K562 (cell line): Measurements from ENCODE around the gene FSD1L. TPM values are rescaled to one million over a fixed set of nuclear protein-coding genes. Genes with fewer than 3 reads are reported as not detected.

ENCODE experiments used
- MTA2 ChIP-seq: fragments of 450-650 bp; IDR thresholded peaks from 2 replicates; pipeline ENCODE4 v1.6.1; 2016; ENCODE audit warnings: low read depth
- PHF21A ChIP-seq: fragments of 450-650 bp; IDR thresholded peaks from 2 replicates; pipeline ENCODE4 v1.6.1; 2017; ENCODE audit warnings: low read depth, borderline replicate concordance
- PRMT5 ChIP-seq: sonication (generic); formaldehyde crosslinking; IDR thresholded peaks from 2 replicates; pipeline ENCODE4 v1.5.0; 2020; ENCODE audit warnings: missing genetic modification reagents
- SMARCA4 ChIP-seq: fragments of 450-650 bp; IDR thresholded peaks from 2 replicates; pipeline ENCODE4 v1.6.1; 2016
- TBL1XR1 ChIP-seq, 2 experiments: IDR thresholded peaks; 2 replicates each; pipeline ENCODE4 v1.6.1; 2012; ENCODE audit warnings: improper control_type of control experiment in 2 of 2, low read length in 2 of 2, mild to moderate bottlenecking in 1 of 2
- TRIM24 ChIP-seq, 2 experiments: fragments of 450-650 bp; IDR thresholded peaks; 2 replicates each; pipeline ENCODE4 v1.6.1; 2016
- VEZF1 ChIP-seq: fragments of 200-800 bp; sonication (Bioruptor generic); IDR thresholded peaks from 2 replicates; pipeline ENCODE4 v1.6.1; 2017; ENCODE audit warnings: missing genetic modification characterization, missing compliant biosample characterization
- ZC3H4 ChIP-seq: sonication (generic); formaldehyde crosslinking; IDR thresholded peaks from 2 replicates; pipeline ENCODE4 v1.9.0; 2021; ENCODE audit warnings: missing genetic modification reagents, borderline replicate concordance
- ZKSCAN8 ChIP-seq: fragments of 200-800 bp; sonication (Bioruptor generic); IDR thresholded peaks from 2 replicates; pipeline ENCODE4 v1.6.1; 2016; ENCODE audit warnings: missing genetic modification characterization, missing compliant biosample characterization
- ZNF197 ChIP-seq: fragments of 200-800 bp; sonication (Bioruptor generic); IDR thresholded peaks from 2 replicates; pipeline ENCODE4 v1.6.1; 2016; ENCODE audit warnings: low read depth, missing genetic modification characterization, missing compliant biosample characterization
- ZNF318 ChIP-seq, 2 experiments: fragments of 450-650 bp; IDR thresholded peaks; 2 replicates each; pipeline ENCODE4 v1.6.1; 2016; ENCODE audit warnings: mild to moderate bottlenecking in 2 of 2, borderline replicate concordance in 1 of 2, low read depth in 1 of 2, moderate library complexity in 1 of 2
- polyA plus RNA-seq, 8 experiments: library from polyadenylated mRNA; depleted of rRNA in 4 of 8; stranded (reverse) in 5 of 8; unstranded in 3 of 8; fragments of >200 nt; fragmentation: Nextera tagmentation in 2 of 8; fragmentation: Illumina TruSeq in 1 of 8; extraction: Ambion mirVana in 2 of 8; extraction: Trizol in 1 of 8; gene quantifications; 2 replicates each; pipeline versions ENCODE4 v1.2.1 to v1.2.3, GENCODE V29; 2011 to 2014; ENCODE audit warnings: inconsistent platforms in 1 of 8, missing spikeins in 1 of 8
- total RNA-seq, 7 experiments: library from RNA; depleted of rRNA in 6 of 7; stranded (reverse); fragments of >200 nt in 6 of 7; fragmentation: Illumina TruSeq in 2 of 7; extraction: Trizol in 2 of 7; gene quantifications; 2 replicates each; pipeline versions ENCODE4 v1.2.1 to v1.2.3, GENCODE V29; 2011 to 2021; ENCODE audit warnings: low replicate concordance in 1 of 7
- TF ChIP-seq, protein P1 (sequence below), 2 experiments: fragments of 450-650 bp in 1 of 2; IDR thresholded peaks; 2 replicates each; pipeline ENCODE4 v1.6.1; 2011 to 2017; ENCODE audit warnings: low read depth in 2 of 2, antibody characterized with exemption in 1 of 2, borderline replicate concordance in 1 of 2, low read length in 1 of 2, mild to moderate bottlenecking in 1 of 2, mixed read lengths in 1 of 2; ENCODE audit not compliant: control insufficient read depth in 1 of 2
- TF ChIP-seq, protein P2 (sequence below): sonication (generic); formaldehyde crosslinking; IDR thresholded peaks from 2 replicates; pipeline ENCODE4 v1.8.1; 2023; ENCODE audit warnings: mild to moderate bottlenecking, missing genetic modification reagents

FSD1L gene
- total and polyA plus RNA-seq, 9 of the 15 experiments (the other 6 are each of a cell fraction or from before 2014, with no cell fraction given): 0.95 to 4.2 (median 2.1) TPM

DNA sequence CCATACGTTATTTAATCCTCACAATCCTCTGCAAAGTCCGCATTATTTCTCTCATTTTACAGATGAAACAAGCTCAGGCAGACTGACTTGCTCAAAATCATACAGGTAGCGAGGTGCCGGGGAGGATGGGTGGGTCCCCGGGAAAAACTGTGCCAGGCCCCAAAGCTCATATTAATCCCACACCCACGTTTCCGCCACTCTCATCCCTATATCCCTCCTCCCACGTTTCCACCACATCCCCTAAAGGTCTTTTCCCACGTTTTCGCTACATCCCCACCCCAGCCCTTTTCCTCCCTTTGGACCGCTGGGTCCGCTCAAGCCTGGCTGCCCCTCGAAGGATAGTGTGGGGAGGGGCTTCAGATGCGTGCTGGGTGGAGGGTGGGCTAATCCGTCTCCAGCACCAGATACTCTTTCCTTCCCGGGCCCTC is 434 bp upstream of the FSD1L start (continued):
- TF ChIP-seq, protein P1, sequence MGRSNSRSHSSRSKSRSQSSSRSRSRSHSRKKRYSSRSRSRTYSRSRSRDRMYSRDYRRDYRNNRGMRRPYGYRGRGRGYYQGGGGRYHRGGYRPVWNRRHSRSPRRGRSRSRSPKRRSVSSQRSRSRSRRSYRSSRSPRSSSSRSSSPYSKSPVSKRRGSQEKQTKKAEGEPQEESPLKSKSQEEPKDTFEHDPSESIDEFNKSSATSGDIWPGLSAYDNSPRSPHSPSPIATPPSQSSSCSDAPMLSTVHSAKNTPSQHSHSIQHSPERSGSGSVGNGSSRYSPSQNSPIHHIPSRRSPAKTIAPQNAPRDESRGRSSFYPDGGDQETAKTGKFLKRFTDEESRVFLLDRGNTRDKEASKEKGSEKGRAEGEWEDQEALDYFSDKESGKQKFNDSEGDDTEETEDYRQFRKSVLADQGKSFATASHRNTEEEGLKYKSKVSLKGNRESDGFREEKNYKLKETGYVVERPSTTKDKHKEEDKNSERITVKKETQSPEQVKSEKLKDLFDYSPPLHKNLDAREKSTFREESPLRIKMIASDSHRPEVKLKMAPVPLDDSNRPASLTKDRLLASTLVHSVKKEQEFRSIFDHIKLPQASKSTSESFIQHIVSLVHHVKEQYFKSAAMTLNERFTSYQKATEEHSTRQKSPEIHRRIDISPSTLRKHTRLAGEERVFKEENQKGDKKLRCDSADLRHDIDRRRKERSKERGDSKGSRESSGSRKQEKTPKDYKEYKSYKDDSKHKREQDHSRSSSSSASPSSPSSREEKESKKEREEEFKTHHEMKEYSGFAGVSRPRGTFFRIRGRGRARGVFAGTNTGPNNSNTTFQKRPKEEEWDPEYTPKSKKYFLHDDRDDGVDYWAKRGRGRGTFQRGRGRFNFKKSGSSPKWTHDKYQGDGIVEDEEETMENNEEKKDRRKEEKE (IDR thresholded peaks at IDR 0.05; ENCODE audit: borderline replicate concordance in 1 of 2, control insufficient read depth in 1 of 2, low read depth in 2 of 2, low read length in 1 of 2): no peak
- TF ChIP-seq SMARCA4 (0 out of 2 replicates have a peak, but pooled peaks have one; percentile 12), PRMT5 (no peak), ZNF318 (IDR thresholded peaks at IDR 0.05; ENCODE audit: borderline replicate concordance in 1 of 2, low read depth in 1 of 2) (no peak), MTA2 (no peak), ZKSCAN8 (CRISPR knock-in tag) (no peak), TBL1XR1 (IDR thresholded peaks at IDR 0.05; ENCODE audit: low read length in 2 of 2) (0 out of 4 replicates have a peak, but pooled peaks of 1 of the 2 experiments have one; percentile 7), PHF21A (no peak), ZC3H4 (CRISPR knock-in tag) (no peak), ZNF197 (no peak), VEZF1 (CRISPR knock-in tag) (no peak), TRIM24 (IDR thresholded peaks at IDR 0.05) (no peak)
- TF ChIP-seq, protein P2, sequence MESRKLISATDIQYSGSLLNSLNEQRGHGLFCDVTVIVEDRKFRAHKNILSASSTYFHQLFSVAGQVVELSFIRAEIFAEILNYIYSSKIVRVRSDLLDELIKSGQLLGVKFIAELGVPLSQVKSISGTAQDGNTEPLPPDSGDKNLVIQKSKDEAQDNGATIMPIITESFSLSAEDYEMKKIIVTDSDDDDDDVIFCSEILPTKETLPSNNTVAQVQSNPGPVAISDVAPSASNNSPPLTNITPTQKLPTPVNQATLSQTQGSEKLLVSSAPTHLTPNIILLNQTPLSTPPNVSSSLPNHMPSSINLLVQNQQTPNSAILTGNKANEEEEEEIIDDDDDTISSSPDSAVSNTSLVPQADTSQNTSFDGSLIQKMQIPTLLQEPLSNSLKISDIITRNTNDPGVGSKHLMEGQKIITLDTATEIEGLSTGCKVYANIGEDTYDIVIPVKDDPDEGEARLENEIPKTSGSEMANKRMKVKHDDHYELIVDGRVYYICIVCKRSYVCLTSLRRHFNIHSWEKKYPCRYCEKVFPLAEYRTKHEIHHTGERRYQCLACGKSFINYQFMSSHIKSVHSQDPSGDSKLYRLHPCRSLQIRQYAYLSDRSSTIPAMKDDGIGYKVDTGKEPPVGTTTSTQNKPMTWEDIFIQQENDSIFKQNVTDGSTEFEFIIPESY (CRISPR knock-in tag): 0 out of 2 replicates have a peak, but pooled peaks have one; percentile 22
